GM23248 (cell line): ENCODE results near the gene INPP5D. TPM values are rescaled to one million over a fixed set of nuclear protein-coding genes. Genes with fewer than 3 reads are reported as not detected.
"Not testable (repeated sequence)": the region's sequence is repeated elsewhere in the genome, so short reads cannot be mapped to it uniquely, and the experiment has no call there.

Source experiments
- DNase-seq: peaks from one replicate; pipeline ENCODE4 v3.0.0-alpha.2; 2015
- H2AFZ ChIP-seq: fragments of 200-600 bp; sonication (generic); 2 replicates; pipeline ENCODE4 v1.6.1; 2016; ENCODE audit warnings: antibody characterized with exemption
- H3F3A ChIP-seq: fragments of 200-600 bp; sonication (generic); 2 replicates; pipeline ENCODE4 v1.6.1; 2016; ENCODE audit warnings: mild to moderate bottlenecking, antibody characterized with exemption, mixed run types; ENCODE audit not compliant: insufficient read depth
- H3K27ac ChIP-seq: fragments of 200-600 bp; sonication (generic); 2 replicates; pipeline ENCODE4 v1.5.1; 2016; ENCODE audit warnings: mild to moderate bottlenecking
- H3K27me3 ChIP-seq: fragments of 200-600 bp; sonication (generic); replicated peaks from 2 replicates; pipeline ENCODE4 v1.6.1; 2016; ENCODE audit warnings: mild to moderate bottlenecking; ENCODE audit not compliant: insufficient read depth
- H3K36me3 ChIP-seq: fragments of 200-600 bp; sonication (generic); 2 replicates; pipeline ENCODE4 v1.6.1; 2016; ENCODE audit warnings: low read depth, mild to moderate bottlenecking
- H3K4me1 ChIP-seq: fragments of 200-600 bp; sonication (generic); 2 replicates; pipeline ENCODE4 v1.6.1; 2016; ENCODE audit warnings: mild to moderate bottlenecking; ENCODE audit not compliant: insufficient read depth
- H3K4me2 ChIP-seq: fragments of 200-600 bp; sonication (generic); one replicate; pipeline ENCODE4 v1.6.1; 2016; ENCODE audit warnings: mild to moderate bottlenecking; ENCODE audit not compliant: unreplicated experiment
- H3K4me3 ChIP-seq: fragments of 200-600 bp; sonication (generic); 2 replicates; pipeline ENCODE4 v1.5.1; 2016; ENCODE audit warnings: mild to moderate bottlenecking
- H3K79me2 ChIP-seq: fragments of 200-600 bp; sonication (generic); 2 replicates; pipeline ENCODE4 v1.6.1; 2016; ENCODE audit warnings: mild to moderate bottlenecking; ENCODE audit not compliant: insufficient read depth
- H3K9ac ChIP-seq: fragments of 200-600 bp; sonication (generic); 2 replicates; pipeline ENCODE4 v1.6.1; 2016; ENCODE audit warnings: mild to moderate bottlenecking
- H3K9me2 ChIP-seq: fragments of 200-600 bp; sonication (generic); 2 replicates; pipeline ENCODE4 v1.6.1; 2016; ENCODE audit warnings: mixed run types, mild to moderate bottlenecking, moderate library complexity; ENCODE audit not compliant: insufficient read depth
- H3K9me3 ChIP-seq: fragments of 200-600 bp; sonication (generic); one replicate; pipeline ENCODE4 v1.6.1; 2017; ENCODE audit warnings: low read depth
- H4K20me1 ChIP-seq: fragments of 200-600 bp; sonication (generic); 2 replicates; pipeline ENCODE4 v1.6.0; 2016; ENCODE audit not compliant: insufficient read depth
- EZH2 ChIP-seq: fragments of 200-600 bp; sonication (generic); IDR thresholded peaks from 2 replicates; pipeline ENCODE4 v1.6.1; 2018; ENCODE audit warnings: antibody characterized with exemption, mild to moderate bottlenecking; ENCODE audit not compliant: insufficient read depth, poor library complexity, severe bottlenecking
- EZH2phosphoT487 ChIP-seq: fragments of 200-600 bp; sonication (generic); IDR thresholded peaks from 2 replicates; pipeline ENCODE4 v1.6.1; 2018; ENCODE audit warnings: antibody characterized with exemption, moderate library complexity, mild to moderate bottlenecking, low read depth; ENCODE audit not compliant: insufficient read depth
- WGBS, 2 experiments: methylation state at CpG; one replicate each; pipeline ENCODE4 v1.1.6; 2015 to 2017; ENCODE audit warnings: low lambda C conversion rate in 2 of 2, low coverage in 1 of 2; ENCODE audit errors: missing lambda C conversion rate in 2 of 2; 5-methylcytosine and 5-hydroxymethylcytosine counted together
- in situ Hi-C: fragments of 300-500 bp; cut with MboI; formaldehyde crosslinking; loops from 2 replicates; pipeline ENCODE4 v1.15.0; 2020
- polyA plus RNA-seq: library from polyadenylated mRNA; unstranded; fragments of >200 nt; fragmentation: Nextera tagmentation; extraction: Ambion mirVana; gene quantifications from 2 replicates; pipeline ENCODE4 v1.2.1, GENCODE V29; 2016
- total RNA-seq: library from RNA; depleted of rRNA; stranded (reverse); fragments of >200 nt; shearing (Covaris generic); gene quantifications from 2 replicates; pipeline ENCODE4 v1.2.3, GENCODE V29; 2014

INPP5D gene
- total and polyA plus RNA-seq, 2 experiments from 2014 or later, result 0.23 TPM; not detected in 1

DNA sequence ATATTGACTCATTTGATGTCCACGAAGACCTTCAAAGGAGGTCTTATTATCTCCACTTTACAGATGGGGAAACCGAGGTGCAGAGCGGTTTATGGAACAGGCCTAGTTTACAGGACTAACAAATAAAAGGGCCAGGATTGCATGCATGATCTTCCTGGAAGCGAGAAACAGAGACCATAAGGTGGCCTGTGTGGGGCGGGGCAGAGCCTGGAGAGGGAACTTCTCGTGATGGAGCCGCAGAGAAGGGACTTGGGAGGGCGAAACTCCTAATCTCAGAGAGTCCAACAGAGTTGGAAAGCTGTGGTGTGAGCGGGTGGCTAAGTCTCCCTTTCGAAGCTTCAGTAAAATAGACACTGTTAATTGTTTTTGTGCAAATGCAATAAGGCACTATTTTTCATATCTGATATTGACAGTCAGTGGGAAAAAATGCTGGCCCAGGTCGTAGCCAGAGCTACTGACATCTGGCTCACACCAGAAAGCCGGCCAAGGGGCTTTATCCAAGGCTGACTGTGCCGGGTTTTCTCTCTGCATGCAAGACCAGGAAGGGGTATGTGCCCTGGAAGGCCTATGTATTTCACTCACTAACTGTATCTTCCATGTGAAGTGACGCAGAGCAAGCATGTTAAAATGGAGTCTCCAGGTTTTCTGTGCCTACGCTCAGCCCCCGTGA is 4.5 kb downstream of the INPP5D start:
- no peaks in the 10 kb centered on the region for H3K9me2 ChIP-seq

DNA sequence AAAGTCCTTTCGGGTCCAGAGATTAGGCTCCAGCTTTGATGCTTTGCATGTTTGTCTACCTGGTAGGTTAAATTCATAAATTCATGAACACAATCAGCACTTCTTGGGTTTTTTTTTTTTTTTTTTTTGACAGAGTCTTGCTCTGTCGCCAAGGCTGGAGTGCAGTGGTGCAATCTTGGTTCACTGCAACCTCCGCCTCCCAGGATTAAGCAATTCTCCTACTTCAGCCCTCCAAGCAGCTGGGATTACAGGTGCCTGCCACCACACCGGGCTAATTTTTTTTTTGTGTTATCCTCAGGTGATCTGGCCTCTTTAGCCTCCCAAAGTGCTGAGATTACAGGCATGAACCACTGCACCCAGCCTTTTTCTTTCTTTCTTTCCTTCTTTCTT is 5.1 kb downstream of the INPP5D start:
- DNase-seq, H2AFZ ChIP-seq, H3K4me1 ChIP-seq, H3K79me2 ChIP-seq, H3F3A ChIP-seq, in situ Hi-C loops, H4K20me1 ChIP-seq, H3K4me2 ChIP-seq, H3K9me3 ChIP-seq, H3K4me3 ChIP-seq, H3K9ac ChIP-seq, H3K36me3 ChIP-seq, H3K9me2 ChIP-seq, H3K27ac ChIP-seq: not testable (repeated sequence)
- 36 to 39% methylated on average over 4 of the region's 4 CpGs for WGBS, 2 experiments
- peaks cover 13% of the 10 kb centered on the region for H3K27me3 ChIP-seq

More for the DNA sequence above, 4.5 kb downstream of the INPP5D start:
- peak; percentile 18 for DNase-seq
- WGBS, 2 experiments, result 40% methylated on average over 16 of the region's 16 CpGs
- H3K9me3 ChIP-seq, result no peaks in the 10 kb centered on the region
- no peak overlapping the region for H3K27ac ChIP-seq
- no peaks in the 10 kb centered on the region for H3K4me1 ChIP-seq
- no peak overlapping the region for H2AFZ ChIP-seq
- TF ChIP-seq EZH2 (no peak), EZH2phosphoT487 (no peak)
- H3F3A ChIP-seq, result peaks cover 6% of the 10 kb centered on the region; the same call in 1 of the 2 replicates
- H3K9ac ChIP-seq, result no peak overlapping the region
- peaks cover 7% of the 10 kb centered on the region; the same call in 1 of the 2 replicates for H3K27me3 ChIP-seq
- no peaks in the 10 kb centered on the region for H3K79me2 ChIP-seq
- no peak overlapping the region for H3K4me2 ChIP-seq
- no peak overlapping the region for H3K4me3 ChIP-seq
- H4K20me1 ChIP-seq, result no peaks in the 10 kb centered on the region
- in situ Hi-C loops, result no loop called here
- no peaks in the 10 kb centered on the region for H3K36me3 ChIP-seq

DNA sequence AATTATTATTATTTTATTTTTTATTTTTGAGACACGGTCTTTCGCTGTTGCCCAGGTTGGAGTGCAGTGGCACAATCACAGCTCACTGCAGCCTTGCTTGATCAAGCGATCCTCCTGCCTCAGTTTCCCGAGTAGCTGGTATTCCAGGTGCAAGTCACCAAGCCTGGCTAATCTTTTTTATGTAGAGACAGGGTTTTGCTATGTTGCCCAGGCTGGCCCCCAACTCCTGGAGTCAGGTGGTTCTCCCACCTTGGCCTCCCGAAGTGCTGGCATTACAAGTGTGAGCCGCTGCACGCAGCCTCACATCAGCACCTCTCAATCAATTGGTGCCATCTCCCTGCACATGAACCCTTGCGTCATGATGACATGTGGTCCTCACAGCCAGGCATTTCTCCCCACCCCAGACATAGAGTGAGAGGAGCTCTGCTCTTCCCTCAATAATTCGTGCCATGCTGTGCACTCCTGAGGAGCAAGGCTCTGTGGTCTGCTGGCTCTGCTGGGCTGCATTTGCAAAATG is 5.9 kb downstream of the INPP5D start:
- peaks cover 16% of the 10 kb centered on the region for H3K27me3 ChIP-seq

DNA sequence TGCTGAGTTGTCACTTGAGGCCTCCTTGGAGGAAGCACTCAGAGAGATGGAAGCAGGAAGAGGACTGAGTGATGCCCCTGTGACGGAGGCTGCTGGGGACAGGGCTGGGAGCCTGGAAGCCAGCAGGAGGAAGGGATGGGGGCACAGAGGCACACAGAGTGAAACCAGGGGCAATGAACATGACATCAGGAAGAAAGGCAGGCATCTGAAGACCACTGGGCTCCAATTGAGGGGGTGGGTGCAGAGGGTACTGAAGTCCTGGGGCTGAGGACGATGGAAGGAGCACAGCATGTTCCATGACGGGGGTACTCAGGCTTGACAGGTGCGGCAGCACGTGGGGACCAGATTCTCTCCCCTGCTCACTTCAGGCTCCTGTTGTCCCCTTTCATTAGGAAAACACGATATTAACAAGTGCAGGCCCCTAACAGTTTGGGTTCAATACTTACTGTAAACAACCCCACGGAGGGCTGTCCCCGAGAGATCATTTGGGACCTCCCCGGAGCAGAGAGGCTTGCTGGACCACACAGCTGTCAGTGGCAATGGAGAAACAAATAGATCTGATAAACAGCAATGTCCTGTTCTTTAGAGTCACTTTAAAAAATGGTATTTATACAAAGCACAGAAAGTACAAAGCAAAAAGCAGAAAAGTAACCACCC is 8.7 kb downstream of the INPP5D start:
- no peak overlapping the region for H3K27ac ChIP-seq
- no peak overlapping the region for H2AFZ ChIP-seq
- in situ Hi-C loops, result no loop called here
- H3K27me3 ChIP-seq, result peaks cover 27% of the 10 kb centered on the region
- H3K36me3 ChIP-seq, result no peaks in the 10 kb centered on the region
- H3K4me1 ChIP-seq, result no peaks in the 10 kb centered on the region
- peaks cover 6% of the 10 kb centered on the region; the same call in 1 of the 2 replicates for H3F3A ChIP-seq
- no peaks in the 10 kb centered on the region for H3K9me2 ChIP-seq
- TF ChIP-seq EZH2 (no peak), EZH2phosphoT487 (no peak)
- 45 to 46% methylated on average over 9 of the region's 9 CpGs for WGBS, 2 experiments
- no peak overlapping the region for H3K4me2 ChIP-seq
- no peak for DNase-seq
- no peaks in the 10 kb centered on the region for H3K9me3 ChIP-seq
- H3K79me2 ChIP-seq, result no peaks in the 10 kb centered on the region
- no peak overlapping the region for H3K9ac ChIP-seq
- no peaks in the 10 kb centered on the region for H4K20me1 ChIP-seq
- no peak overlapping the region for H3K4me3 ChIP-seq

More for the DNA sequence above, 5.9 kb downstream of the INPP5D start:
- Histone ChIP-seq H3K4me3 (no peak overlapping the region), H3F3A (peaks cover 6% of the 10 kb centered on the region; the same call in 1 of the 2 replicates), H3K9me3 (no peaks in the 10 kb centered on the region), H2AFZ (no peak overlapping the region), H3K9ac (no peak overlapping the region), H3K9me2 (no peaks in the 10 kb centered on the region), H3K27ac (no peak overlapping the region), H3K4me2 (no peak overlapping the region), H3K4me1 (no peaks in the 10 kb centered on the region), H4K20me1 (no peaks in the 10 kb centered on the region), H3K79me2 (no peaks in the 10 kb centered on the region), H3K36me3 (no peaks in the 10 kb centered on the region)
- no peak for TF ChIP-seq EZH2phosphoT487
- TF ChIP-seq EZH2, result no peak
- in situ Hi-C loops, result no loop called here
- WGBS, 2 experiments, result 93 to 95% methylated on average over 9 of the region's 9 CpGs
- no peak for DNase-seq
